Measurements from ENCODE around the gene LZTR1. TPM values are rescaled to one million over a fixed set of nuclear protein-coding genes. Genes with fewer than 3 reads are reported as not detected.
A peak's percentile ranks its signal among the peaks of the same experiment; 100 is the strongest.

The LZTR1 gene
- total RNA-seq, 2 experiments from 2014 or later: 39.3 to 43.4 TPM

GRCh38 chr22:20963201-20964052, 18.7 kb upstream of the LZTR1 start:
- Mint-ChIP-seq H3K27ac (no peak overlapping the region), H3K9me3 (no peaks in the 10 kb centered on the region), H3K4me3 (no peak overlapping the region), H3K4me1 (ENCODE audit: low read depth) (peaks cover 11% of the 10 kb centered on the region), H3K27me3 (peaks cover 8% of the 10 kb centered on the region), H3K36me3 (no peaks in the 10 kb centered on the region)
- CTCF ChIA-PET: interaction anchor here (1.3 to 2.9 kb wide), 6 partner anchors 10 to 139 kb away, joined by 3 to 13 read pairs (median 6); partner anchors contain the start of genes LZTR1 and THAP7
- POLR2A ChIA-PET: no interaction called here
- intact Hi-C loops (cut with micrococcal nuclease): loop anchor here (5.0 to 10.0 kb wide), 2 partner anchors 84 to 141 kb away; partner anchors contain the start of gene LRRC74B
- DNase-seq: no peak

GRCh38 chr22:20964090-20964798, 17.9 kb upstream of the LZTR1 start:
- Mint-ChIP-seq H3K9me3 (no peaks in the 10 kb centered on the region), H3K27ac (no peak overlapping the region), H3K4me3 (peak overlapping the region; percentile 59), H3K36me3 (no peaks in the 10 kb centered on the region), H3K4me1 (ENCODE audit: low read depth) (peaks cover 11% of the 10 kb centered on the region), H3K27me3 (peaks cover 8% of the 10 kb centered on the region)
- POLR2A ChIA-PET: no interaction called here
- DNase-seq: no peak
- intact Hi-C loops (cut with micrococcal nuclease): loop anchor here (5.0 to 10.0 kb wide), 2 partner anchors 83 to 141 kb away; partner anchors contain the start of gene LRRC74B
- CTCF ChIA-PET: interaction anchor here (1.3 to 1.7 kb wide), 3 partner anchors 18 to 43 kb away, joined by 3 to 5 read pairs (median 3); partner anchors contain the start of genes LZTR1 and THAP7

- peak overlapping the region; percentile 59 for H3K4me3 Mint-ChIP-seq
- POLR2A ChIA-PET: no interaction called here
- H3K9me3 Mint-ChIP-seq: no peaks in the 10 kb centered on the region
- peaks cover 11% of the 10 kb centered on the region for H3K4me1 Mint-ChIP-seq (ENCODE audit: low read depth)
- no peak overlapping the region for H3K27ac Mint-ChIP-seq
- CTCF ChIA-PET: interaction anchor here (1.7 kb wide), 1 partner anchor 17 kb away, joined by 5 read pairs; the partner anchor contains the start of gene LZTR1
- no peak for DNase-seq
- intact Hi-C loops (cut with micrococcal nuclease): loop anchor here (5.0 to 10.0 kb wide), 3 partner anchors 47 to 140 kb away; partner anchors contain the start of genes CRKL and LRRC74B
- no peaks in the 10 kb centered on the region for H3K36me3 Mint-ChIP-seq
- peaks cover 8% of the 10 kb centered on the region for H3K27me3 Mint-ChIP-seq
These were observed 17.3 kb upstream of the LZTR1 start for GRCh38 chr22:20964799-20965103.

GRCh38 chr22:20965104-20965887, 16.8 kb upstream of the LZTR1 start:
- Mint-ChIP-seq H3K4me3 (peak overlapping the region; percentile 20), H3K36me3 (no peaks in the 10 kb centered on the region), H3K27ac (no peak overlapping the region), H3K4me1 (ENCODE audit: low read depth) (peaks cover 11% of the 10 kb centered on the region), H3K9me3 (no peaks in the 10 kb centered on the region), H3K27me3 (peaks cover 8% of the 10 kb centered on the region)
- POLR2A ChIA-PET: no interaction called here
- CTCF ChIA-PET: interaction anchor here (1.7 kb wide), 1 partner anchor 17 kb away, joined by 5 read pairs; the partner anchor contains the start of gene LZTR1
- no peak for DNase-seq
- intact Hi-C loops (cut with micrococcal nuclease): loop anchor here (5.0 to 10.0 kb wide), 2 partner anchors 48 to 140 kb away; partner anchors contain the start of gene CRKL

- CTCF ChIA-PET: interaction anchor here (1.7 kb wide), 1 partner anchor 16 kb away, joined by 5 read pairs; the partner anchor contains the start of gene LZTR1
These were observed 15.9 kb upstream of the LZTR1 start for GRCh38 chr22:20965888-20966855.

GRCh38 chr22:20966883-20967696, 15.0 kb upstream of the LZTR1 start, which contains the start of gene AIFM3:
AIFM3 (plus strand) TSS chr22:20967255; CDS start chr22:20967945, 690 bp downstream.
- Mint-ChIP-seq H3K4me1 (ENCODE audit: low read depth) (peaks cover 6% of the 10 kb centered on the region), H3K9me3 (no peaks in the 10 kb centered on the region), H3K27me3 (peaks cover 8% of the 10 kb centered on the region), H3K36me3 (no peaks in the 10 kb centered on the region), H3K27ac (no peak within 1 kb of the TSS), H3K4me3 (no peak within 1 kb of the TSS)
- no peak for DNase-seq
- intact Hi-C loops (cut with micrococcal nuclease): loop anchor here (5.0 to 10.0 kb wide), 2 partner anchors 50 to 138 kb away; partner anchors contain the start of gene CRKL
- ChIA-PET POLR2A (no interaction called here), CTCF (interaction anchor here (0.7 kb wide), 1 partner anchor 18 kb away, joined by 3 read pairs; no protein-coding TSS in a partner anchor)

More at GRCh38 chr22:20965888-20966855, 15.9 kb upstream of the LZTR1 start:
- no peak overlapping the region for H3K27ac Mint-ChIP-seq
- POLR2A ChIA-PET: no interaction called here
- H3K4me1 Mint-ChIP-seq (ENCODE audit: low read depth): peaks cover 11% of the 10 kb centered on the region
- peaks cover 8% of the 10 kb centered on the region for H3K27me3 Mint-ChIP-seq
- intact Hi-C loops (cut with micrococcal nuclease): loop anchor here (5.0 to 10.0 kb wide), 2 partner anchors 49 to 139 kb away; partner anchors contain the start of gene CRKL
- DNase-seq: no peak
- no peaks in the 10 kb centered on the region for H3K9me3 Mint-ChIP-seq
- H3K4me3 Mint-ChIP-seq: no peak overlapping the region
- no peaks in the 10 kb centered on the region for H3K36me3 Mint-ChIP-seq

- ChIA-PET CTCF (interaction anchor here (0.7 kb wide), 1 partner anchor 19 kb away, joined by 3 read pairs; no protein-coding TSS in a partner anchor), POLR2A (no interaction called here)
- Mint-ChIP-seq H3K9me3 (no peaks in the 10 kb centered on the region), H3K4me1 (ENCODE audit: low read depth) (peaks cover 6% of the 10 kb centered on the region), H3K4me3 (no peak overlapping the region), H3K27ac (no peak overlapping the region), H3K27me3 (peaks cover 8% of the 10 kb centered on the region), H3K36me3 (no peaks in the 10 kb centered on the region)
- intact Hi-C loops (cut with micrococcal nuclease): loop anchor here (5.0 to 10.0 kb wide), 2 partner anchors 50 to 137 kb away; partner anchors contain the start of gene CRKL
- DNase-seq: no peak
These were observed 14.3 kb upstream of the LZTR1 start for GRCh38 chr22:20967697-20968211.

- POLR2A ChIA-PET: no interaction called here
- peaks cover 6% of the 10 kb centered on the region for H3K4me1 Mint-ChIP-seq (ENCODE audit: low read depth)
- CTCF ChIA-PET: no interaction called here
- H3K4me3 Mint-ChIP-seq: no peak overlapping the region
- no peaks in the 10 kb centered on the region for H3K36me3 Mint-ChIP-seq
- intact Hi-C loops (cut with micrococcal nuclease): loop anchor here (5.0 to 10.0 kb wide), 2 partner anchors 51 to 136 kb away; partner anchors contain the start of gene CRKL
- no peaks in the 10 kb centered on the region for H3K9me3 Mint-ChIP-seq
- DNase-seq: no peak
- peaks cover 8% of the 10 kb centered on the region for H3K27me3 Mint-ChIP-seq
- no peak overlapping the region for H3K27ac Mint-ChIP-seq
These were observed 13.7 kb upstream of the LZTR1 start for GRCh38 chr22:20968281-20968977.

GRCh38 chr22:20970939-20971657, 11.0 kb upstream of the LZTR1 start:
- Mint-ChIP-seq H3K27ac (no peak overlapping the region), H3K27me3 (peaks cover 3% of the 10 kb centered on the region), H3K4me1 (ENCODE audit: low read depth) (no peaks in the 10 kb centered on the region), H3K9me3 (no peaks in the 10 kb centered on the region), H3K4me3 (no peak overlapping the region), H3K36me3 (no peaks in the 10 kb centered on the region)
- DNase-seq: no peak
- intact Hi-C loops (cut with micrococcal nuclease): no loop called here
- POLR2A ChIA-PET: interaction anchor here (1.2 kb wide), 1 partner anchor 11 kb away, joined by 3 read pairs; the partner anchor contains the start of gene LZTR1
- CTCF ChIA-PET: interaction anchor here (1.0 to 2.7 kb wide), 4 partner anchors 10 to 85 kb away, joined by 3 to 11 read pairs (median 6); partner anchors contain the start of gene LZTR1
